H9 (cell line): ENCODE data around the gene SLC12A8. TPM values are rescaled to one million over a fixed set of nuclear protein-coding genes. Genes with fewer than 3 reads are reported as not detected.

Experiments used
- DNase-seq: peaks from one replicate; pipeline ENCODE4 v3.0.0-alpha.2; 2017
- H2AFZ ChIP-seq: one replicate; pipeline ENCODE4 v1.6.1; 2013; ENCODE audit warnings: mild to moderate bottlenecking, low read length, control low read depth, moderate library complexity
- H2AK5ac ChIP-seq: 2 replicates; pipeline ENCODE4 v1.6.1; 2013; ENCODE audit warnings: low read length, control low read depth, mixed read lengths; ENCODE audit not compliant: insufficient read length
- H2BK120ac ChIP-seq: one replicate; pipeline ENCODE4 v1.6.1; 2013; ENCODE audit warnings: low read depth, mild to moderate bottlenecking, low read length, control low read depth, inconsistent platforms; ENCODE audit not compliant: poor library complexity, severe bottlenecking
- H2BK12ac ChIP-seq: 2 replicates; pipeline ENCODE4 v1.6.1; 2013; ENCODE audit warnings: low read length, control low read depth, mixed read lengths, low read depth; ENCODE audit not compliant: insufficient read length
- H2BK15ac ChIP-seq: 2 replicates; pipeline ENCODE4 v1.6.1; 2013; ENCODE audit warnings: low read depth, low read length, control low read depth
- H2BK20ac ChIP-seq: one replicate; pipeline ENCODE4 v1.6.1; 2013; ENCODE audit warnings: low read depth, mild to moderate bottlenecking, low read length, control low read depth, inconsistent platforms; ENCODE audit not compliant: poor library complexity, severe bottlenecking
- H2BK5ac ChIP-seq: 2 replicates; pipeline ENCODE4 v1.6.1; 2013; ENCODE audit warnings: low read length, control low read depth, mixed read lengths; ENCODE audit not compliant: insufficient read length
- H3K14ac ChIP-seq: 2 replicates; pipeline ENCODE4 v1.6.1; 2013; ENCODE audit warnings: low read length, control low read depth; ENCODE audit not compliant: insufficient read depth
- H3K18ac ChIP-seq: 2 replicates; pipeline ENCODE4 v1.6.1; 2013; ENCODE audit warnings: low read depth, mild to moderate bottlenecking, mixed read lengths, low read length, control low read depth; ENCODE audit not compliant: insufficient read length
- H3K23ac ChIP-seq: 2 replicates; pipeline ENCODE4 v1.6.1; 2013; ENCODE audit warnings: low read length, control low read depth, mixed read lengths, low read depth; ENCODE audit not compliant: insufficient read length
- H3K23me2 ChIP-seq: 2 replicates; pipeline ENCODE4 v1.6.1; 2013; ENCODE audit warnings: low read depth, mild to moderate bottlenecking, mixed read lengths, low read length, control low read depth; ENCODE audit not compliant: insufficient read length, poor library complexity, severe bottlenecking
- H3K27ac ChIP-seq: 2 replicates; pipeline ENCODE4 v1.5.1; 2013; ENCODE audit warnings: low read length, control low read depth, mixed read lengths, low read depth; ENCODE audit not compliant: insufficient read length
- H3K27me3 ChIP-seq: 2 replicates; pipeline ENCODE4 v1.6.1; 2013; ENCODE audit warnings: low read length, control low read depth, inconsistent platforms; ENCODE audit not compliant: insufficient read depth
- H3K4ac ChIP-seq: 2 replicates; pipeline ENCODE4 v1.6.1; 2013; ENCODE audit warnings: low read depth, mild to moderate bottlenecking, control low read depth, inconsistent platforms, low read length, moderate library complexity
- H3K4me1 ChIP-seq: 2 replicates; pipeline ENCODE4 v1.6.1; 2013; ENCODE audit warnings: low read length, control low read depth, inconsistent platforms; ENCODE audit not compliant: insufficient read depth
- H3K4me2 ChIP-seq: 2 replicates; pipeline ENCODE4 v1.6.1; 2013; ENCODE audit warnings: low read length, control low read depth, mixed read lengths; ENCODE audit not compliant: insufficient read length, insufficient read depth
- H3K56ac ChIP-seq: 2 replicates; pipeline ENCODE4 v1.6.1; 2013; ENCODE audit warnings: low read depth, mild to moderate bottlenecking, mixed read lengths, low read length, control low read depth; ENCODE audit not compliant: insufficient read length
- H3K79me1 ChIP-seq: 2 replicates; pipeline ENCODE4 v1.6.1; 2013; ENCODE audit warnings: low read depth, mild to moderate bottlenecking, moderate library complexity, low read length, control low read depth, inconsistent platforms; ENCODE audit not compliant: insufficient read depth, poor library complexity, severe bottlenecking
- H3K79me2 ChIP-seq: 2 replicates; pipeline ENCODE4 v1.6.1; 2013; ENCODE audit warnings: low read length, control low read depth, inconsistent platforms; ENCODE audit not compliant: insufficient read depth
- H3K9ac ChIP-seq: 2 replicates; pipeline ENCODE4 v1.6.1; 2013; ENCODE audit warnings: low read length, control low read depth, mixed read lengths; ENCODE audit not compliant: insufficient read length; ENCODE audit errors: extremely low read depth
- H3K9me3 ChIP-seq: one replicate; pipeline ENCODE4 v1.6.1; 2013; ENCODE audit warnings: low read depth, low read length, inconsistent platforms; ENCODE audit not compliant: control insufficient read depth
- H3T11ph ChIP-seq: one replicate; pipeline ENCODE4 v1.6.1; 2013; ENCODE audit warnings: mild to moderate bottlenecking, low read length, control low read depth, inconsistent platforms
- H4K20me1 ChIP-seq: one replicate; pipeline ENCODE4 v1.6.1; 2013; ENCODE audit not compliant: control insufficient read depth, insufficient read length, insufficient read depth
- H4K5ac ChIP-seq: 2 replicates; pipeline ENCODE4 v1.6.1; 2013; ENCODE audit warnings: low read depth, mild to moderate bottlenecking, mixed read lengths, low read length, control low read depth; ENCODE audit not compliant: insufficient read length
- H4K8ac ChIP-seq: replicated peaks from 2 replicates; pipeline ENCODE4 v1.6.1; 2013; ENCODE audit warnings: low read length, control low read depth, mixed read lengths, low read depth; ENCODE audit not compliant: insufficient read length
- H4K91ac ChIP-seq: 2 replicates; pipeline ENCODE4 v1.6.1; 2013; ENCODE audit warnings: low read depth, mild to moderate bottlenecking, moderate library complexity, mixed read lengths, low read length, control low read depth; ENCODE audit not compliant: insufficient read length
- H3K27ac Mint-ChIP-seq, 3 experiments: 2 replicates in 2 of 3; 3 replicates in 1 of 3; pipeline ENCODE4 v1.8.0; 2020 to 2021; ENCODE audit warnings: mixed read lengths in 3 of 3, mild to moderate bottlenecking in 1 of 3, moderate library complexity in 1 of 3
- H3K27me3 Mint-ChIP-seq: 2 replicates; pipeline ENCODE4 v1.8.0; 2021; ENCODE audit warnings: low read depth, mild to moderate bottlenecking, moderate library complexity, mixed read lengths
- H3K36me3 Mint-ChIP-seq, 3 experiments: 2 replicates in 2 of 3; 3 replicates in 1 of 3; pipeline ENCODE4 v1.8.0; 2020 to 2021; ENCODE audit warnings: low read depth in 3 of 3, mixed read lengths in 3 of 3; ENCODE audit not compliant: insufficient read depth in 1 of 3
- H3K4me1 Mint-ChIP-seq, 2 experiments: 2 replicates each; pipeline ENCODE4 v1.8.0; 2020; ENCODE audit warnings: mixed read lengths in 2 of 2
- H3K4me3 Mint-ChIP-seq, 2 experiments: 2 replicates in 1 of 2; 3 replicates in 1 of 2; pipeline ENCODE4 v1.8.0; 2020 to 2021; ENCODE audit warnings: mild to moderate bottlenecking in 2 of 2, mixed read lengths in 2 of 2, moderate library complexity in 1 of 2
- H3K9me3 Mint-ChIP-seq, 2 experiments: 2 replicates in 1 of 2; 3 replicates in 1 of 2; pipeline ENCODE4 v1.8.0; 2020; ENCODE audit warnings: mild to moderate bottlenecking in 2 of 2, mixed read lengths in 2 of 2, moderate library complexity in 1 of 2
- WGBS: extraction: QIAGEN DNeasy Blood & Tissue Kit; methylation state at CpG from one replicate; pipeline ENCODE4 v1.1.7; 2013; ENCODE audit warnings: missing lambda C conversion rate, low lambda C conversion rate, mixed read lengths; ENCODE audit not compliant: insufficient read length; ENCODE audit errors: extremely low coverage; 5-methylcytosine and 5-hydroxymethylcytosine counted together
- total RNA-seq: library from RNA; stranded (reverse); gene quantifications from 2 replicates; pipeline ENCODE4 v1.2.1, GENCODE V29; 2021
- TF ChIP-seq, protein P1 (sequence below): fragments of 200-600 bp; sonication (generic); conservative IDR thresholded peaks from 3 replicates; pipeline ENCODE4 v1.8.0; 2021; ENCODE audit warnings: antibody characterized with exemption, mild to moderate bottlenecking

Gene SLC12A8
- total RNA-seq, 1 experiment from 2014 or later, result 8.2 TPM

DNA sequence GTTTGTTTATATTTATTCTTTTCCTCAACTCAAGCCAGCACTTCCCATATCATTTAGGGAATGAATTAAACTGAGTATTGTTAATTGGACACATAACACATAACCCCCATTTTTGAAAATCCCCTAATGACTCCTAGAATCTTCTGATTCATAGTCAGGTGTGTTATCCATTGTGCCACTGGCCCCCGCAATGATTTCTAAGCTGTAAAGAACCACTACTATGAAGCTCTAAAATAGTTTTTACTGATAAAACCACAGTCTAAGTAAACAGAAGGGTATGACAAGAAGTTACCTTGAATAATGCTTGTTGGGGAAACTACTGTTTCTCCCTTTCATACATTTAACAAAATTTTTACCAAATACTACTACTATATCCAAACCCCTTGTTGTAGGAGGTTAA, 22.3 kb upstream of the SLC12A8 start:
- H3K4me1 Mint-ChIP-seq, result peaks cover 4 to 7% of the 10 kb centered on the region in 2 experiments; a peak in 3 of 4 replicates
- H3K23me2 ChIP-seq, result no peaks in the 10 kb centered on the region
- H2BK5ac ChIP-seq, result no peak overlapping the region
- no peak overlapping the region for H2BK120ac ChIP-seq
- H3K23ac ChIP-seq, result no peak overlapping the region
- H3K14ac ChIP-seq, result no peak overlapping the region
- no peak overlapping the region for H3K27ac ChIP-seq
- DNase-seq, result no peak
- H3K27me3 ChIP-seq, result no peaks in the 10 kb centered on the region
- H3K79me1 ChIP-seq, result no peaks in the 10 kb centered on the region
- H2AFZ ChIP-seq, result no peak overlapping the region
- no peaks in the 10 kb centered on the region for H3K4me1 ChIP-seq
- H3K36me3 Mint-ChIP-seq, result peaks cover 4 to 17% (median 15%) of the 10 kb centered on the region in 3 experiments; a peak in 5 of 7 replicates
- H3T11ph ChIP-seq, result no peak overlapping the region
- no peaks in the 10 kb centered on the region for H3K9me3 ChIP-seq
- no CpG with 5 or more reads among the region's 1 CpG for WGBS
- H3K4me2 ChIP-seq, result no peak overlapping the region
- TF ChIP-seq, protein P1, sequence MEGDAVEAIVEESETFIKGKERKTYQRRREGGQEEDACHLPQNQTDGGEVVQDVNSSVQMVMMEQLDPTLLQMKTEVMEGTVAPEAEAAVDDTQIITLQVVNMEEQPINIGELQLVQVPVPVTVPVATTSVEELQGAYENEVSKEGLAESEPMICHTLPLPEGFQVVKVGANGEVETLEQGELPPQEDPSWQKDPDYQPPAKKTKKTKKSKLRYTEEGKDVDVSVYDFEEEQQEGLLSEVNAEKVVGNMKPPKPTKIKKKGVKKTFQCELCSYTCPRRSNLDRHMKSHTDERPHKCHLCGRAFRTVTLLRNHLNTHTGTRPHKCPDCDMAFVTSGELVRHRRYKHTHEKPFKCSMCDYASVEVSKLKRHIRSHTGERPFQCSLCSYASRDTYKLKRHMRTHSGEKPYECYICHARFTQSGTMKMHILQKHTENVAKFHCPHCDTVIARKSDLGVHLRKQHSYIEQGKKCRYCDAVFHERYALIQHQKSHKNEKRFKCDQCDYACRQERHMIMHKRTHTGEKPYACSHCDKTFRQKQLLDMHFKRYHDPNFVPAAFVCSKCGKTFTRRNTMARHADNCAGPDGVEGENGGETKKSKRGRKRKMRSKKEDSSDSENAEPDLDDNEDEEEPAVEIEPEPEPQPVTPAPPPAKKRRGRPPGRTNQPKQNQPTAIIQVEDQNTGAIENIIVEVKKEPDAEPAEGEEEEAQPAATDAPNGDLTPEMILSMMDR, result no peak
- no peak overlapping the region for H4K8ac ChIP-seq
- no peak overlapping the region for H3K4ac ChIP-seq
- H3K27me3 Mint-ChIP-seq, result no peaks in the 10 kb centered on the region
- no peaks in the 10 kb centered on the region for H4K20me1 ChIP-seq
- H2BK15ac ChIP-seq, result no peak overlapping the region
- no peaks in the 10 kb centered on the region for H3K9me3 Mint-ChIP-seq
- no peaks in the 10 kb centered on the region for H3K79me2 ChIP-seq
- H3K56ac ChIP-seq, result no peak overlapping the region
- H2BK20ac ChIP-seq, result no peak overlapping the region
- no peak overlapping the region for H2AK5ac ChIP-seq
- H4K91ac ChIP-seq, result no peak overlapping the region
- H3K18ac ChIP-seq, result no peak overlapping the region
- H2BK12ac ChIP-seq, result no peak overlapping the region
- H3K27ac Mint-ChIP-seq, result no peak overlapping the region
- H4K5ac ChIP-seq, result no peak overlapping the region
- H3K4me3 Mint-ChIP-seq, result no peak overlapping the region
- no peak overlapping the region for H3K9ac ChIP-seq
